ENCODE measurements around the gene NELL1.

NELL1 gene

DNA sequence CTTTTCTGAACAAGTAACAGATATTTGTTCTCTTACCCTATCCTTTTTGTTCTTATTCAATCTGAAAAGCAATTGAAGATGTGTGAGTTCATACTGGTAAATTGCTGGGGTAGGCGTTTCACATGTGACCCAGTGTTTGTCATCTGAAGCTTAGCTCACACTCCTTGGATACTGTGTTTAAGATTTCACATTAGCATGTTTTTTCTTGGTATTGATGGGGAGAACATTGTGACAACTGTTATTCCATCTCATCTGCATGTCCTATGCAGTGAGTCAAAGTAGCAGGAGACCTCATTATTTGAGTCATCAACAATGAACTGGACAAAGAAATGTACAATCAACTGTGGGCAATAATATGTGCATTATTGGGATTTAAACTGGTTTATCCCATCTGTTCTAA, 831.9 kb downstream of the NELL1 start:
- peaks cover 8% of the 10 kb centered on the region for H3K9me3 Mint-ChIP-seq
- H3K4me1 Mint-ChIP-seq = no peaks in the 10 kb centered on the region
- H3K27me3 Mint-ChIP-seq = no peaks in the 10 kb centered on the region
- no peak overlapping the region for H3K27ac Mint-ChIP-seq
- H3K4me3 Mint-ChIP-seq = no peak overlapping the region
- H3K36me3 Mint-ChIP-seq = no peaks in the 10 kb centered on the region

DNA sequence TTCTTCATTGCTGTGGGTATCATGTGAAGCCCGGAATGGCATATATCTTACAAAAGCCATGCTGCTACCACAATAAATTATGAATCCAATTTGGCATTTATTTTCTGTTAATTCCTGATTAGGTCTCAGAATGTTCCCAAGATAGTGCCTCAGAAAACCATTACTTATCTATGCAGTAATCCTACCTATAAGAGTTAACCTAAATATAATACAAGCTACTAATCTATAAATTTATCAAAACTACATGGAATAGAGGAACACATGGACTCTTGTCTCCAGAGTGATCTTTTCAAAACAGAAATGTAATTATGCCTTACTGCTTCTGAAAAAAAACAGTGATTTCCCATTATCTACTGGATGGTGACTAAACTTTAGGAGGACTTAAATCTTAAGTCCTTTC, 835.7 kb downstream of the NELL1 start:
- H3K27ac Mint-ChIP-seq = no peak overlapping the region
- H3K4me1 Mint-ChIP-seq = no peaks in the 10 kb centered on the region
- H3K36me3 Mint-ChIP-seq = no peaks in the 10 kb centered on the region
- peaks cover 4% of the 10 kb centered on the region for H3K9me3 Mint-ChIP-seq
- no peaks in the 10 kb centered on the region for H3K27me3 Mint-ChIP-seq
- no peak overlapping the region for H3K4me3 Mint-ChIP-seq

GRCh38 chr11:21511835-21512440, 842.6 kb downstream of the NELL1 start:
- Mint-ChIP-seq H3K36me3 (no peaks in the 10 kb centered on the region), H3K27me3 (no peaks in the 10 kb centered on the region), H3K9me3 (no peaks in the 10 kb centered on the region), H3K4me3 (no peak overlapping the region), H3K4me1 (no peaks in the 10 kb centered on the region), H3K27ac (no peak overlapping the region)

DNA sequence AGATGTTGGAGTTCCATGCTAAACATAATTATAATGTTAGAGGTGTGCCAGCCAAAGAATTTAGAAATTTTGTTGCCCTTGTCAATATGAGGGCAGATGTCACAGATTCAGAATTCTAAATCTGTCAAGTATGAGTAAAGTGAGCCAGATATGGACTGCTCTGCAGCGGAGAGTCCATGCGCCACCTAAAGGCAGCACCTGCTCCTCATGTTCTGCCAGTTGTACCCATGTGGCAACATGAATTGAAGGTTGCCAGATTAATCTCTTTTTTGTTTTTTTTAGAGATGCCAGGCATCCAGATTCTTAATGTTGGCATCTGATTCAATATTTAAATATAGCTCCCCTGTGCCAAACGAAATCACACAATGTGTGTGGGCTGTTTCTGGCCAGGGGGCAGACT, 844.9 kb downstream of the NELL1 start:
- Mint-ChIP-seq H3K4me3 (no peak overlapping the region), H3K9me3 (no peaks in the 10 kb centered on the region), H3K4me1 (no peaks in the 10 kb centered on the region), H3K36me3 (no peaks in the 10 kb centered on the region), H3K27ac (no peak overlapping the region), H3K27me3 (no peaks in the 10 kb centered on the region)

GRCh38 chr11:21520244-21520643, 850.9 kb downstream of the NELL1 start:
- no peaks in the 10 kb centered on the region for H3K9me3 Mint-ChIP-seq
- no peaks in the 10 kb centered on the region for H3K36me3 Mint-ChIP-seq
- no peaks in the 10 kb centered on the region for H3K27me3 Mint-ChIP-seq

GRCh38 chr11:21529187-21529586, 859.8 kb downstream of the NELL1 start:
- H3K27ac Mint-ChIP-seq = no peak overlapping the region
- no peaks in the 10 kb centered on the region for H3K27me3 Mint-ChIP-seq
- no peak overlapping the region for H3K4me3 Mint-ChIP-seq
- no peaks in the 10 kb centered on the region for H3K36me3 Mint-ChIP-seq
- no peaks in the 10 kb centered on the region for H3K4me1 Mint-ChIP-seq
- no peaks in the 10 kb centered on the region for H3K9me3 Mint-ChIP-seq

More at GRCh38 chr11:21520244-21520643, 850.9 kb downstream of the NELL1 start:
- H3K27ac Mint-ChIP-seq = no peak overlapping the region
- H3K4me1 Mint-ChIP-seq = no peaks in the 10 kb centered on the region
- H3K4me3 Mint-ChIP-seq = no peak overlapping the region

- no peaks in the 10 kb centered on the region for H3K9me3 Mint-ChIP-seq
- H3K36me3 Mint-ChIP-seq = no peaks in the 10 kb centered on the region
- H3K27me3 Mint-ChIP-seq = no peaks in the 10 kb centered on the region
- H3K4me1 Mint-ChIP-seq = no peaks in the 10 kb centered on the region
- H3K27ac Mint-ChIP-seq = no peak overlapping the region
- H3K4me3 Mint-ChIP-seq = no peak overlapping the region
Observed at GRCh38 chr11:21534288-21534687, 864.9 kb downstream of the NELL1 start.

DNA sequence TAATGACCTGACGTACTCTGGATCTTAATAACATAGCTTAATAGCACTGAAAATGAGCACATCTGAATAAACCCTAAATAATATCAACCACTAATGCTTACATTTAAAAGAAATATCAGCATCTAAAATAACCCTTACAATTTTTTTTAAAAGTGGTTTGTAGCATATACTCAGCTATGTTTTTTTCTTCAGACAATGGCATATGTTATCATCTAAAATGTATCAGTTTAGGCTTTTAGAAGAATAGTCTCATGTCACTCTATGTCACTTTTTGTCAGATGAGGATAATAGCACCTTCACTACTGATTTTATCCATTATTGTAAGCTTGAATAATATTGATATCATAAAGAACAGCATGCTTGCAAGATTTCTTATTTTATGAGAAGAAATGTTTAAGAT, 868.6 kb downstream of the NELL1 start:
- Mint-ChIP-seq H3K4me3 (no peak overlapping the region), H3K36me3 (no peaks in the 10 kb centered on the region), H3K27ac (no peak overlapping the region), H3K9me3 (peaks cover 4% of the 10 kb centered on the region), H3K4me1 (no peaks in the 10 kb centered on the region), H3K27me3 (no peaks in the 10 kb centered on the region)

- H3K36me3 Mint-ChIP-seq = no peaks in the 10 kb centered on the region
- H3K4me1 Mint-ChIP-seq = no peaks in the 10 kb centered on the region
- peaks cover 4% of the 10 kb centered on the region for H3K9me3 Mint-ChIP-seq
- H3K27me3 Mint-ChIP-seq = no peaks in the 10 kb centered on the region
- no peak overlapping the region for H3K4me3 Mint-ChIP-seq
- no peak overlapping the region for H3K27ac Mint-ChIP-seq
Observed at GRCh38 chr11:21541187-21541751, 871.9 kb downstream of the NELL1 start.

GRCh38 chr11:21543901-21544300, 874.5 kb downstream of the NELL1 start:
- Mint-ChIP-seq H3K4me3 (no peak overlapping the region), H3K27ac (no peak overlapping the region), H3K9me3 (peaks cover 9% of the 10 kb centered on the region), H3K27me3 (no peaks in the 10 kb centered on the region), H3K36me3 (no peaks in the 10 kb centered on the region), H3K4me1 (no peaks in the 10 kb centered on the region)

DNA sequence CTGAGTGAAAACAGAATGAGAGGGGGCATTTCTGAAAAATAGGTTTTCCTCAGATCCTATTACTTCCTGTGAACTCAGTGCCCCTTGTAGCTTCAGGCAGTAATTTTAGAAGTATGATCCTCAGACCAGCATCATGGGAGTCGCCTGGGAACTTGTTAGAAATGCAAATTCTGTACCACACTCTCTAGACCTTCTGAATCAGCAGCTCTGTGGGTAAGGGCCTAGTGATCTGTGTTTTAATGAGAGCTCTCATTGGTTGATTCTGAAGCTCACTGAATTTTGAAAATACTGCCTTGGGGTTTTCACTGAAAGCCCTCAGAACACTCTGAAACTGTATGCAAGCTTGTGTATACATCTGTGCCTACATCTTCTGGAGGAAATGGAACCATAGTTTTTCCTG, 876.3 kb downstream of the NELL1 start:
- Mint-ChIP-seq H3K4me1 (no peaks in the 10 kb centered on the region), H3K4me3 (no peak overlapping the region), H3K9me3 (peaks cover 5% of the 10 kb centered on the region), H3K27ac (no peak overlapping the region), H3K36me3 (no peaks in the 10 kb centered on the region), H3K27me3 (no peaks in the 10 kb centered on the region)

DNA sequence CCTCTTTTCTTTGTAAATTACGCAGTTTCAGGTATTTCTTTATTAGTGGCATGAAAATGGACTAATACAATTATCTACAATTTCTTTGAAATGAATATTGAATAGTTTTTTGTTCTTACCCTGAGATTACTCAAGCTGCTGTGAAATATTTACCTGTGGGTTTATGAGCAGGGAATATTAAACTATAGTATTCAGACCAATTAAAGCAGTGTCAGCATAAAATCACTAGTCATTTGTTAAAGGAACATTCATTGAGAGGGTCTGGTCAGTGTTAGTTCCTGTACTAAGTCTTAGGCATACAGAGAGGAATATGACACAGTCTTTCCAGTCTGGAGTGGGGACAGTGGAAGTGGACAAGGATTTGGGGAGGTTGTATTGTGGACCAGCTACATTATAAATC, 877.3 kb downstream of the NELL1 start:
- Mint-ChIP-seq H3K9me3 (peaks cover 5% of the 10 kb centered on the region), H3K4me1 (no peaks in the 10 kb centered on the region), H3K36me3 (no peaks in the 10 kb centered on the region), H3K27ac (no peak overlapping the region), H3K27me3 (no peaks in the 10 kb centered on the region), H3K4me3 (no peak overlapping the region)

GRCh38 chr11:21552911-21553310, 883.5 kb downstream of the NELL1 start:
- Mint-ChIP-seq H3K9me3 (peaks cover 6% of the 10 kb centered on the region), H3K4me1 (no peaks in the 10 kb centered on the region), H3K36me3 (no peaks in the 10 kb centered on the region), H3K4me3 (no peak overlapping the region), H3K27me3 (no peaks in the 10 kb centered on the region), H3K27ac (no peak overlapping the region)

- Mint-ChIP-seq H3K36me3 (no peaks in the 10 kb centered on the region), H3K4me3 (no peak overlapping the region), H3K27ac (no peak overlapping the region), H3K27me3 (no peaks in the 10 kb centered on the region), H3K9me3 (peaks cover 6% of the 10 kb centered on the region), H3K4me1 (no peaks in the 10 kb centered on the region)
Observed at GRCh38 chr11:21553795-21554194, 884.4 kb downstream of the NELL1 start.

- H3K4me1 Mint-ChIP-seq = no peaks in the 10 kb centered on the region
- H3K4me3 Mint-ChIP-seq = no peak overlapping the region
- H3K9me3 Mint-ChIP-seq = peaks cover 6% of the 10 kb centered on the region
- no peak overlapping the region for H3K27ac Mint-ChIP-seq
- no peaks in the 10 kb centered on the region for H3K27me3 Mint-ChIP-seq
- no peaks in the 10 kb centered on the region for H3K36me3 Mint-ChIP-seq
Observed at GRCh38 chr11:21554284-21554683, 884.9 kb downstream of the NELL1 start.

GRCh38 chr11:21556926-21557325, 887.5 kb downstream of the NELL1 start:
- Mint-ChIP-seq H3K27ac (no peak overlapping the region), H3K9me3 (peaks cover 6% of the 10 kb centered on the region), H3K4me3 (no peak overlapping the region), H3K4me1 (no peaks in the 10 kb centered on the region), H3K27me3 (no peaks in the 10 kb centered on the region), H3K36me3 (no peaks in the 10 kb centered on the region)

GRCh38 chr11:21560466-21560975, 891.1 kb downstream of the NELL1 start:
- H3K4me1 Mint-ChIP-seq = no peaks in the 10 kb centered on the region

More at GRCh38 chr11:21560466-21560975, 891.1 kb downstream of the NELL1 start:
- H3K27me3 Mint-ChIP-seq = no peaks in the 10 kb centered on the region
- H3K9me3 Mint-ChIP-seq = peaks cover 7% of the 10 kb centered on the region
- H3K27ac Mint-ChIP-seq = no peak overlapping the region
- H3K4me3 Mint-ChIP-seq = no peak overlapping the region
- H3K36me3 Mint-ChIP-seq = no peaks in the 10 kb centered on the region

All from activated naive CD4-positive, alpha-beta T cell treated with anti-CD3 and anti-CD28 coated beads, Interleukin-2, amount 50 U/mL, for 24 hours (primary cell).